HUES48 (cell line): ENCODE data around the gene LDAH.

Source experiments
- H3K27ac ChIP-seq: one replicate; pipeline ENCODE4 v1.7.0; 2013; ENCODE audit warnings: low read depth, low read length, inconsistent platforms
- H3K27me3 ChIP-seq: 2 replicates; pipeline ENCODE4 v1.6.1; 2013; ENCODE audit warnings: mild to moderate bottlenecking, low read length; ENCODE audit not compliant: control insufficient read depth, insufficient read depth
- H3K36me3 ChIP-seq: 2 replicates; pipeline ENCODE4 v1.6.1; 2013; ENCODE audit warnings: low read length; ENCODE audit not compliant: control insufficient read depth, insufficient read depth
- H3K4me1 ChIP-seq: 2 replicates; pipeline ENCODE4 v1.6.1; 2013; ENCODE audit warnings: mild to moderate bottlenecking, low read length; ENCODE audit not compliant: control insufficient read depth, insufficient read depth
- H3K4me3 ChIP-seq: 2 replicates; pipeline ENCODE4 v1.5.1; 2013; ENCODE audit warnings: mild to moderate bottlenecking, low read depth, low read length
- H3K9ac ChIP-seq: 2 replicates; pipeline ENCODE4 v1.6.1; 2013; ENCODE audit warnings: mild to moderate bottlenecking, low read depth, low read length, moderate library complexity
- H3K9me3 ChIP-seq: 2 replicates; pipeline ENCODE4 v1.6.1; 2013; ENCODE audit warnings: low read length; ENCODE audit not compliant: control insufficient read depth, insufficient read depth

The LDAH gene

DNA sequence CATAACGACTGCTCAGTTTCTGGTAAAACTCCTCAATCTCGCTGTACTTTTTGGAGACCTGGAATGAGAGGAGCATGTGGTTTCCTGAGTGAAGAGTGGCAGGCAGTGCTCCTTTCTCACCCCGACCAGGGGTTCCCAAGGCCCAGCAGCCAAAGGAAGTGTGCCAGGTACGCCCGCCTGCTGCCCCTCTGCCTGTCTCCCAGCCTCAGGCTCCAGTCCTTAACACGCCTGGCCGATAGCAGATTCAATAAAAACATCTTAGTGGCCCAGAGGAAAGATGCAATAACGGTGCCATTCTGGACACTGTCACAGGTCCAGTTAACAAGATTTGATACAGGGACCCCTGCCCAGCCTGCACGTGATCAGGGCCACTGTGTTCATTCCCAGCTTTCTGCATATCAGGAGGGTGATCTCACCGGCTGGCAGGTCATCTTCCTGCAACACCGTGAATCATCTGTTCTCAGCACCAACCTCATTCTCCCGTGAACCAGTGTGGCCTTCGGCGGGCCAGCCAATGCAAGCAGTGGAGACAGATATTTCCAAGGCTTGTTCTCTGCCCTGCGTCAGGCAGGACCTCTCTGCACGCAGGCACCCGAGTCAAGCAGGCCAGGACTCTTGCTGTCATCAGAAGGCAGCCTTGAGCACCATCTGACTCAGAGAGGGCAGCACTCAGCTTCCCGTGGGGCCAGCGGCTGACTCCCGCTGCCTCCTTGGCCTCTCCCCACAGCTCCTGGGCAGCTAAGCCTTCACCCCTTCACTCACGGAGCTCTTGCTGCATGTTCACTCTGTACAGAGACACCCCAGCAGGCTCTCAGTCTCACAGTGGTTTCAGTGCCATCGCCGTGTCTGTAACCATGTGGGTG, 181.5 kb downstream of the LDAH start:
- peaks cover 4% of the 10 kb centered on the region; the same call in 1 of the 2 replicates for H3K36me3 ChIP-seq
- H3K27ac ChIP-seq, result no peak overlapping the region
- no peak overlapping the region for H3K9ac ChIP-seq
- no peaks in the 10 kb centered on the region for H3K9me3 ChIP-seq
- H3K4me1 ChIP-seq, result no peaks in the 10 kb centered on the region
- no peak overlapping the region for H3K4me3 ChIP-seq
- H3K27me3 ChIP-seq, result no peaks in the 10 kb centered on the region

GRCh38 chr2:20640411-20641122, 182.3 kb downstream of the LDAH start:
- Histone ChIP-seq H3K27ac (no peak overlapping the region), H3K4me3 (no peak overlapping the region), H3K9ac (no peak overlapping the region), H3K9me3 (no peaks in the 10 kb centered on the region), H3K27me3 (no peaks in the 10 kb centered on the region), H3K36me3 (peaks cover 4% of the 10 kb centered on the region; the same call in 1 of the 2 replicates), H3K4me1 (peaks cover 2% of the 10 kb centered on the region)

DNA sequence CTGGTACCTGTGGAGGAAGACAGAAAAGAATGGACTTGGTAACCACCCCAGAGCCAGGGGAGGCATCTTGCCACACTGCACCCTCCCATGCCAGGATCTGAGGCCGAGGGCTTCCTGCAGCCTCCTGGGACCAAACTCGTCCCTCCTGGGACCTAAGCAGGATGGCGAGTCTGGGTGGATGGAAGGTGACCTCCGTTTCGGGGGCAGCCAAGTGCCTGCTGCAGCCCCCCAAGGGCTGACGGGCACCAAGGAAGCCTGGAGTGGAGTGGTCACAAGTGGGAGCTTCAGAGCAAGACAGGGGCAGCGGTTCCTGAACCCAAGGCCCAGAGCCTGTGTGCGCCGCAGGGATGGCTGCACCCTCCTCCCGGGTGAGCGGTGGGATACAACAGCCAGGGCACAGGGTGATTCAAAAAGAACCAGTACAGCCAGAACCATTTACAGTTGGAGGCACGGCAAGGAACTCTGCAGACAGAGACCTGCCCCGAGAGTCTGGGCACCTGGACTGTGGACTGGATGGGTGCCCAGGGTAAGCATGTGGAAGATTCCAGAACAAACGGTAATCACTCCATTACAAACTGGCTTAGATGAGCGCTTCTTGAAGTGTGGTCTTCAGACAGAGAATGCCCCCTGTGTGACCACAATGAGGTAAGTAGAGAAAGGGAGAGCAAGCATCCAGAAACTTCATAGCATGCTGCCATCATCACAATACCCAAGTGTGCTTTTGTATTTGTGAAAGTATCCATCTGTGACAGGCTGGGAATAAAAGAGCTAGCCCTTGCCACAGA, 184.1 kb downstream of the LDAH start:
- H3K4me1 ChIP-seq, result peaks cover 5% of the 10 kb centered on the region

DNA sequence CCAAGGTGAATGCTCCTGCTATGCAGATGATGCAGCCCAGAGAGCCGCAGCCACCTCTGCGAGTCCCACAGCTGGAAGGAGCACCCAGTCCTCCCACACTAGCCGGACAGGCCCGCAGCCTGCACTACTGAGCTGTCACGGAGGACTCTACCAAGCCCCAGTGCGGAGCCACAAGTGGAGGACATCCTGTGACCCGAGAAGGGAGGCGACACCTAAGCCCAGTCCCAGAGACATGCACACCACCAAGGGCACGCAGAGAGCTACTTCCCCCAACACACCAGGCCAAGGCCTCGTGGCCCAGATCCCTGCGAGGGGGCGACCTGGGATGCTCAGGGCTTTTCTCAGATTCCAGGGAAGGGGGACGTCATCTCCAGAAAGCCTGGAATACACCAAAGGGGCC, 184.9 kb downstream of the LDAH start:
- Histone ChIP-seq H3K9me3 (no peaks in the 10 kb centered on the region), H3K36me3 (peaks cover 4% of the 10 kb centered on the region; the same call in 1 of the 2 replicates), H3K4me1 (peaks cover 5% of the 10 kb centered on the region), H3K27me3 (no peaks in the 10 kb centered on the region), H3K9ac (no peak overlapping the region), H3K27ac (no peak overlapping the region), H3K4me3 (no peak overlapping the region)

More for the DNA sequence above, 184.1 kb downstream of the LDAH start:
- Histone ChIP-seq H3K36me3 (peaks cover 4% of the 10 kb centered on the region; the same call in 1 of the 2 replicates), H3K9me3 (no peaks in the 10 kb centered on the region), H3K27ac (no peak overlapping the region), H3K9ac (no peak overlapping the region), H3K27me3 (no peaks in the 10 kb centered on the region), H3K4me3 (no peak overlapping the region)

DNA sequence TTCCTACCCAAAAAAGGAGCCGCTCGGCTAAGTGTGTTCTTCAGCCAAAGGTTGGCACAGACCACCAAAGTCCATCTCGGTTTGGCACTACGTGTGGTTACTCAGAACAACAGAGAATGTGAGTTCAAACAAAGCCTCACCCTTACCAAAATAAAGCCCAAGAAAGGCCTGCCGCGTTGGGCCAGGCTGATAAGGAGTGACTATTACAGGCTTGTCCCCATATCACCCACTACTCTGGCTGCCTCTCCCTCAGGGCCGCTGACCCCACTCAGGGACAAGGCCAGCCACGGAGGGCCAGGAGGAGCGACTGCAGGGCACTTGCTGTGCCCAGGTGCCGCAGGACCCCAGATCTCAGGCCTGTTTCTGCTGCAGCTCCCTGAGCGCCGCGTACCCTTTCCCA, 185.8 kb downstream of the LDAH start:
- Histone ChIP-seq H3K27ac (no peak overlapping the region), H3K9ac (no peak overlapping the region), H3K4me3 (no peak overlapping the region), H3K4me1 (peaks cover 9% of the 10 kb centered on the region), H3K36me3 (peaks cover 4% of the 10 kb centered on the region; the same call in 1 of the 2 replicates), H3K9me3 (no peaks in the 10 kb centered on the region), H3K27me3 (no peaks in the 10 kb centered on the region)

DNA sequence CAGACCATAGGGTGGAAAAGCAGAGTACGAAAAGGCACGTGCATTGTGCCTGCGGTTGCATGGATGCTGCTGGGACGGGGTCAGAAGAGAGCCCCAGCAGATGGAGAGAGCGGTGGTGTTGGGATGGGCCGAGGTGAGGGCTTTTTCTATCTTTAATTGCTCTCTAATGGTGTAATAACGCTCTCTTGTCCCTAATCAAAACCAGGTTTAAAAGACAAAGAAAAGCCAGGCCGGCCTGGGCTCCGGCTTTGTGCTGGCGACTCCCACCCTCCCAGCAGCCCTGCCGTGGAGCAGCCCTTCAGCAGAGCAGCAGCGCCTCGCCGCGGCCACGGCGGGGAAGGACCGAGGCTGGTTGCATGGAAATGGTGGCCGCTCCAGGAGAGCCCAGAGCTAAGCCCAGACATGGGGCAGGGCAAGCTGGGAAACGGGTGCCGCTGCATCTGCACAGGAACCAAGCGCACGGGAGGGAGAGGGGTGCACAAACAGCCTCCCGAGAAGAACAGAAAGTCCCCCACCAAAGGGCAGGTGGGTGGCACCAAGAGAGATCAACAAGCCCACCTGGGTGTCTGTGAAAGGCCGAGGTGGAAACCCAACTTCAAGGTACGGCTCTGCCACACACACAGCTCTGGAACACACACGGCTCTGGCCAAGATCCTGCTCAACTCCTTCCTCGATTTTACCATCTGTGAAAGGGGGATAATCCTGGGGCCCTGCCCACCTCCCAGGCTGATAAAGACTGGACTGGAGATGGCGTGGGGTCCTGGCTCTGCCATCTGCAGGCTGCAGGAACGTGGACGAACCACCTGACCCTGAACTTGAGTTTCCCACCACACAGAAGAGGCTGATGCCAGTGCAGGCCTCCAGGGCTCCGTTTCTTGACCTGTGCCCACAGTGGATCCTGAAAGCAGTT, 187.0 kb downstream of the LDAH start:
- no peaks in the 10 kb centered on the region for H3K9me3 ChIP-seq
- H3K27ac ChIP-seq, result no peak overlapping the region
- no peak overlapping the region for H3K9ac ChIP-seq
- peaks cover 4% of the 10 kb centered on the region; the same call in 1 of the 2 replicates for H3K36me3 ChIP-seq
- no peaks in the 10 kb centered on the region for H3K27me3 ChIP-seq
- no peak overlapping the region for H3K4me3 ChIP-seq
- H3K4me1 ChIP-seq, result peaks cover 9% of the 10 kb centered on the region

DNA sequence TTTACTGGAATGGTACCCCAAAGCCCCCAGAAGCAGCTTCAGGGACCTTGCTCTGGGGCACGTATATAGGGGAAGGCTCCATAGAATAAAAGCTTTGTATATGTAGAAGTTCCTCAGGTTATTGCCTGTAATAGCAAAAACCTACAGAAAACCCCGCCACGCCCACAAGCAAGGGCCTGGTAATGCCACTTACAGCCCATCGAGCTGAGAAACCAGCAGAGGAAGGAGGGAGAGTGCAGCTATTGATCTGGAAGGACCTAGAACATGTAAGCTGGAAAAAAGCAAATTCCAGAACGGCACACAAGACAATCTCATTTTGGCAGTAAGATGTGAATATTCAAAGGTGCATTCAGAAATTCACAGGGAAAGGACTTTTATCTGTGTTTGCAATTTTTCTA, 187.8 kb downstream of the LDAH start:
- H3K9me3 ChIP-seq, result no peaks in the 10 kb centered on the region
- H3K27me3 ChIP-seq, result no peaks in the 10 kb centered on the region
- H3K4me3 ChIP-seq, result no peak overlapping the region
- H3K9ac ChIP-seq, result no peak overlapping the region
- no peaks in the 10 kb centered on the region for H3K36me3 ChIP-seq
- peaks cover 9% of the 10 kb centered on the region for H3K4me1 ChIP-seq
- H3K27ac ChIP-seq, result no peak overlapping the region

- Histone ChIP-seq H3K9me3 (no peaks in the 10 kb centered on the region), H3K4me1 (peaks cover 9% of the 10 kb centered on the region), H3K36me3 (no peaks in the 10 kb centered on the region), H3K4me3 (no peak overlapping the region), H3K27me3 (no peaks in the 10 kb centered on the region), H3K9ac (no peak overlapping the region), H3K27ac (no peak overlapping the region)
These were observed 188.3 kb downstream of the LDAH start for GRCh38 chr2:20634507-20635112.
